GM12801 (cell line): Measurements from ENCODE around the gene MFAP3.

Experiments used
- CTCF ChIP-seq: IDR thresholded peaks from one replicate; pipeline ENCODE4 v1.5.1; 2011; ENCODE audit warnings: control low read depth; ENCODE audit not compliant: insufficient read length; ENCODE audit errors: extremely low read depth

Gene MFAP3

GRCh38 chr5:154002511-154003020, 36.2 kb upstream of the MFAP3 start:
- TF ChIP-seq CTCF = no peak

GRCh38 chr5:154005648-154006047, 33.1 kb upstream of the MFAP3 start:
- TF ChIP-seq CTCF = no peak

- no peak for TF ChIP-seq CTCF
These were observed 28.1 kb upstream of the MFAP3 start for GRCh38 chr5:154010660-154011059.

DNA sequence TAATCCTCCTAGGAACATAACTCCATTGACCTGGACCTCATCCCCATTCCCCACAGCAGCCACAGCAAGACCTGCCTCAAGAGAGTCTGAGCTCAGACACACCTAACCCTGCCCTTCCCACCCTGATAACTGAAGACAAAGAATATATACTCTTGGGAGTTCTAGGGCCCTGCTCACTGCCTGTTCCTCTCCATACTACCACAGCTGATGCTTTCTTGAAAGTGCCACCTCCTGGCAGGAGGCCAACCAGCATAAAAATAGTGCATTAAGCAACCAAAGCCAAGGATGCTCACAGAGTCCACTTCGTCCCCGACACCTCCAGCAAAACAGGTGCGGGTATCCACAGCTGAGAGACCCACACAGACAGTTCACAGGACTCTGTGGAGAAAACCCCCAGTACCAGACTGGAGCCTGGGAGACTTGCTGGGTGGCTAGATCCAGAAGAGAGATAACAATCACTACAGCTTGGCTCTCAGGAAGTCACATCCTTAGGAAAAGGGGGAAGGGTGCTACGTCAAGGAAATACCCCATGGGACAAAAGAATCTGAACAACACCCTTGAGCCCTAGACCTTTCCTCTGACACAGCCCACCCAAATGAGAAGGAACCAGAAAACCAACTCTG, 23.6 kb upstream of the MFAP3 start:
- TF ChIP-seq CTCF = no peak

DNA sequence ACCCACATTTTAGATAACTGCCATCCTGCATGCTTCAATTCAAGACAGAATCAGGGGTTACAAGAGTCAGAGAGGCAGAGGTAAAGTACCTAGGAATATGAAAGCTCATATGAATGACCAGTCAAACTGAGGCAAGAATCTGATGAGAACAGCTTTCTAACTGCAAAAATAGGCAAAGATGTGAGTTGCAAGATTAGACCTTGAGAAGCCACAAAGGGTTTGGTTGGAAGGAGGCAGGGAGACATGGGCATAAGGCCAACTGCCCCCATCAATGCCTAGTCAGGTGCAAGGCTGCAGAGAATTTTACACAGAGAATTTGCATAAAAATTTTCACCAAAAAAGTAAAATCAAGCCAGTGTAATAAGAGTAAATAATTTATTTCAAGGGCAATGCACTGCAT, 12.8 kb upstream of the MFAP3 start:
- no peak for TF ChIP-seq CTCF

GRCh38 chr5:154031937-154032489, 6.8 kb upstream of the MFAP3 start:
- no peak for TF ChIP-seq CTCF

GRCh38 chr5:154034944-154035343, 3.8 kb upstream of the MFAP3 start:
- TF ChIP-seq CTCF = no peak
